A549 (cell line): Measurements from ENCODE around the gene F13B.

Source experiments
- CTCF ChIP-seq: fragments of >200 bp; sonication (Bioruptor Twin); formaldehyde crosslinking; IDR thresholded peaks from 3 replicates; pipeline ENCODE4 v1.5.1; 2016
- EP300 ChIP-seq, 2 experiments: fragments of >200 bp; sonication (Bioruptor Twin); formaldehyde crosslinking; IDR thresholded peaks; 2 replicates in 1 of 2; 3 replicates in 1 of 2; pipeline ENCODE4 v1.6.1; 2016 to 2017
- FOSL2 ChIP-seq, 2 experiments: fragments of 450-650 bp in 1 of 2; fragments of >200 bp in 1 of 2; sonication (Bioruptor Twin) in 1 of 2; formaldehyde crosslinking; IDR thresholded peaks; 2 replicates each; pipeline versions ENCODE4 v1.5.0 to v1.6.1; 2016 to 2020; ENCODE audit warnings: mild to moderate bottlenecking in 1 of 2, moderate library complexity in 1 of 2
- HDAC2 ChIP-seq: fragments of 200-600 bp; sonication (generic); IDR thresholded peaks from 2 replicates; pipeline ENCODE4 v1.6.1; 2016
- HMGXB4 ChIP-seq: fragments of 250-450 bp; sonication (Bioruptor Pico); IDR thresholded peaks from 2 replicates; pipeline ENCODE4 v1.5.0; 2021; ENCODE audit warnings: mild to moderate bottlenecking, moderate library complexity, borderline replicate concordance
- JUN ChIP-seq, 2 experiments: fragments of >200 bp; sonication (Bioruptor Twin); formaldehyde crosslinking; IDR thresholded peaks; 2 replicates in 1 of 2; 3 replicates in 1 of 2; pipeline ENCODE4 v1.6.1; 2016 to 2017
- JUNB ChIP-seq: fragments of >200 bp; sonication (Bioruptor Twin); formaldehyde crosslinking; IDR thresholded peaks from 2 replicates; pipeline ENCODE4 v1.6.1; 2016
- POLR2A ChIP-seq: IDR thresholded peaks from 2 replicates; pipeline ENCODE4 v1.6.1; 2012; ENCODE audit warnings: mild to moderate bottlenecking, low read length
- POLR2AphosphoS2 ChIP-seq: conservative IDR thresholded peaks from 2 replicates; pipeline ENCODE4 v1.6.1; 2012; ENCODE audit warnings: low read length, improper control_type of control experiment, inconsistent platforms
- RNF2 ChIP-seq: fragments of 200-600 bp; sonication (generic); IDR thresholded peaks from 2 replicates; pipeline ENCODE4 v1.6.1; 2016; ENCODE audit warnings: low read depth, mild to moderate bottlenecking, antibody characterized with exemption, moderate library complexity, borderline replicate concordance
- TF ChIP-seq, protein P1 (sequence below): IDR thresholded peaks from 2 replicates; pipeline ENCODE4 v1.6.1; 2012
- TF ChIP-seq, protein P2 (sequence below): fragments of 450-650 bp; IDR thresholded peaks from 2 replicates; pipeline ENCODE4 v1.6.1; 2014; ENCODE audit warnings: antibody characterized with exemption
- TF ChIP-seq, protein P3 (sequence below): fragments of 200-600 bp; sonication (generic); IDR thresholded peaks from 2 replicates; pipeline ENCODE4 v1.6.1; 2016; ENCODE audit warnings: antibody characterized with exemption, mild to moderate bottlenecking, moderate library complexity

DNA sequence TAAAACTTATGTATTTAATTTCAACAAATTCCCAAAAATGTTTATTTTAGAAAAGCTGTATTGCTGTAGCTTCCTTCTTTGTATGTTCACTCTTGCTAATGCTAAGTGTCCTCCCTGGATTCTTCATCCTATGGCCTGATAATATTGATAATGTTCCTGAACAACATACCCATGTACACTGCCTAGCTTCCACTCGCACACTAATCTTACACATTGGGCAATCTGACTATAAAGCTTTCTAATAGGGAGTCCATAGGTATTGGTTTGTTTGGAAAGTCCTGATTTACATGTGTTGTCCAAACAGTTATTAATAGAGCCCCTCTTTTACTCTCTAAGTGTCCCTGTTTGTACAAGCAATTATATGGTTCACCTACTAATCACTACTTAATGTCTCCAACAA, 783 bp downstream of the F13B start:
- no peak for TF ChIP-seq CTCF
- no peak for TF ChIP-seq POLR2AphosphoS2
- no peak for TF ChIP-seq EP300 (IDR thresholded peaks at IDR 0.05)
- TF ChIP-seq HMGXB4 (CRISPR knock-in tag) = no peak
- TF ChIP-seq, protein P1, sequence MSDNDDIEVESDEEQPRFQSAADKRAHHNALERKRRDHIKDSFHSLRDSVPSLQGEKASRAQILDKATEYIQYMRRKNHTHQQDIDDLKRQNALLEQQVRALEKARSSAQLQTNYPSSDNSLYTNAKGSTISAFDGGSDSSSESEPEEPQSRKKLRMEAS = no peak
- no peak for TF ChIP-seq RNF2
- TF ChIP-seq, protein P2, sequence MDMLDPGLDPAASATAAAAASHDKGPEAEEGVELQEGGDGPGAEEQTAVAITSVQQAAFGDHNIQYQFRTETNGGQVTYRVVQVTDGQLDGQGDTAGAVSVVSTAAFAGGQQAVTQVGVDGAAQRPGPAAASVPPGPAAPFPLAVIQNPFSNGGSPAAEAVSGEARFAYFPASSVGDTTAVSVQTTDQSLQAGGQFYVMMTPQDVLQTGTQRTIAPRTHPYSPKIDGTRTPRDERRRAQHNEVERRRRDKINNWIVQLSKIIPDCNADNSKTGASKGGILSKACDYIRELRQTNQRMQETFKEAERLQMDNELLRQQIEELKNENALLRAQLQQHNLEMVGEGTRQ = no peak
- TF ChIP-seq JUN (IDR thresholded peaks at IDR 0.05) = no peak
- TF ChIP-seq JUNB = no peak
- TF ChIP-seq, protein P3, sequence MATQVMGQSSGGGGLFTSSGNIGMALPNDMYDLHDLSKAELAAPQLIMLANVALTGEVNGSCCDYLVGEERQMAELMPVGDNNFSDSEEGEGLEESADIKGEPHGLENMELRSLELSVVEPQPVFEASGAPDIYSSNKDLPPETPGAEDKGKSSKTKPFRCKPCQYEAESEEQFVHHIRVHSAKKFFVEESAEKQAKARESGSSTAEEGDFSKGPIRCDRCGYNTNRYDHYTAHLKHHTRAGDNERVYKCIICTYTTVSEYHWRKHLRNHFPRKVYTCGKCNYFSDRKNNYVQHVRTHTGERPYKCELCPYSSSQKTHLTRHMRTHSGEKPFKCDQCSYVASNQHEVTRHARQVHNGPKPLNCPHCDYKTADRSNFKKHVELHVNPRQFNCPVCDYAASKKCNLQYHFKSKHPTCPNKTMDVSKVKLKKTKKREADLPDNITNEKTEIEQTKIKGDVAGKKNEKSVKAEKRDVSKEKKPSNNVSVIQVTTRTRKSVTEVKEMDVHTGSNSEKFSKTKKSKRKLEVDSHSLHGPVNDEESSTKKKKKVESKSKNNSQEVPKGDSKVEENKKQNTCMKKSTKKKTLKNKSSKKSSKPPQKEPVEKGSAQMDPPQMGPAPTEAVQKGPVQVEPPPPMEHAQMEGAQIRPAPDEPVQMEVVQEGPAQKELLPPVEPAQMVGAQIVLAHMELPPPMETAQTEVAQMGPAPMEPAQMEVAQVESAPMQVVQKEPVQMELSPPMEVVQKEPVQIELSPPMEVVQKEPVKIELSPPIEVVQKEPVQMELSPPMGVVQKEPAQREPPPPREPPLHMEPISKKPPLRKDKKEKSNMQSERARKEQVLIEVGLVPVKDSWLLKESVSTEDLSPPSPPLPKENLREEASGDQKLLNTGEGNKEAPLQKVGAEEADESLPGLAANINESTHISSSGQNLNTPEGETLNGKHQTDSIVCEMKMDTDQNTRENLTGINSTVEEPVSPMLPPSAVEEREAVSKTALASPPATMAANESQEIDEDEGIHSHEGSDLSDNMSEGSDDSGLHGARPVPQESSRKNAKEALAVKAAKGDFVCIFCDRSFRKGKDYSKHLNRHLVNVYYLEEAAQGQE = no peak
- TF ChIP-seq POLR2A = no peak
- no peak for TF ChIP-seq HDAC2
- no peak for TF ChIP-seq FOSL2 (IDR thresholded peaks at IDR 0.05)
- TF ChIP-seq FOSL2 (CRISPR knock-in tag; IDR thresholded peaks at IDR 0.05) = no peak
